ENCODE results near the gene SSB.

The SSB gene

GRCh38 chr2:169795181-169795580 lies 3.5 kb upstream of the SSB start:
- Histone ChIP-seq H3K4me3 (replicated peaks; ENCODE audit: insufficient read depth, low read length) (no peak overlapping the region), H3K27ac (replicated peaks) (no peak overlapping the region), H3K27me3 (ENCODE audit: insufficient read depth, poor library complexity, severe bottlenecking) (no peaks in the 10 kb centered on the region)
- no peak for DNase-seq (ENCODE audit: low read depth in 1 of 2, low spot score in 1 of 2)
- no peak for TF ChIP-seq POLR2AphosphoS5 (IDR thresholded peaks at IDR 0.05; ENCODE audit: low read depth)
- TF ChIP-seq SPI1 (IDR thresholded peaks at IDR 0.05; ENCODE audit: borderline replicate concordance, low read depth): no peak

GRCh38 chr2:169796441-169796840 lies 2.2 kb upstream of the SSB start:
- DNase-seq (ENCODE audit: low read depth in 1 of 2, low spot score in 1 of 2): no peak
- no peak overlapping the region for H3K4me3 ChIP-seq (replicated peaks; ENCODE audit: insufficient read depth, low read length)
- no peak overlapping the region for H3K27ac ChIP-seq (replicated peaks)
- TF ChIP-seq CTCF (IDR thresholded peaks at IDR 0.05; ENCODE audit: insufficient read depth, low read length) (no peak), GABPA (IDR thresholded peaks at IDR 0.05; ENCODE audit: low read depth) (no peak), SPI1 (IDR thresholded peaks at IDR 0.05; ENCODE audit: borderline replicate concordance, low read depth) (no peak), POLR2AphosphoS5 (IDR thresholded peaks at IDR 0.05; ENCODE audit: low read depth) (no peak), REST (IDR thresholded peaks at IDR 0.05; ENCODE audit: insufficient replicate concordance, low read depth) (no peak)
- H3K27me3 ChIP-seq (ENCODE audit: insufficient read depth, poor library complexity, severe bottlenecking): no peaks in the 10 kb centered on the region

DNA sequence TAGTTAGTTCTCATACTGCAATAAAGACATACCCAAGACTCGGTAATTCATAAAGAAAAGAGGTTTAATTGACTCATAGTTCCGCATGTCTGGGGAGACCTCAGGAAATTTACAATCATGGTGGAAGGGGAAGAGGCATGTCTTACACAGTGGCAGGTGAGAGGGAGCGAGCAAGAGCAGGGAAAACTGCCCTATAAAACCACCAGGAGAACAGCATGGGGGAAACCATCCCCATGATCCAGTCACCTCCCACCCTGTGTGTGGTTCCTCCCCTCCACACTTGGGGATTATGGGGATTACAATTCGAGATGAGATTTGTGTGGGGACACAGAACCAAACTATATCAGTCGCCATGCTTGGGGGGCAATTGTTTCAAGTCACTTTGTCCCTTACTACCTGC lies 1.1 kb upstream of the SSB start:
- no peak overlapping the region for H3K27ac ChIP-seq (replicated peaks)
- no peak for TF ChIP-seq REST (IDR thresholded peaks at IDR 0.05; ENCODE audit: insufficient replicate concordance, low read depth)
- no peak for TF ChIP-seq CTCF (IDR thresholded peaks at IDR 0.05; ENCODE audit: insufficient read depth, low read length)
- no peak overlapping the region for H3K4me3 ChIP-seq (replicated peaks; ENCODE audit: insufficient read depth, low read length)
- DNase-seq (ENCODE audit: low read depth in 1 of 2, low spot score in 1 of 2): no peak
- H3K27me3 ChIP-seq (ENCODE audit: insufficient read depth, poor library complexity, severe bottlenecking): no peaks in the 10 kb centered on the region

DNA sequence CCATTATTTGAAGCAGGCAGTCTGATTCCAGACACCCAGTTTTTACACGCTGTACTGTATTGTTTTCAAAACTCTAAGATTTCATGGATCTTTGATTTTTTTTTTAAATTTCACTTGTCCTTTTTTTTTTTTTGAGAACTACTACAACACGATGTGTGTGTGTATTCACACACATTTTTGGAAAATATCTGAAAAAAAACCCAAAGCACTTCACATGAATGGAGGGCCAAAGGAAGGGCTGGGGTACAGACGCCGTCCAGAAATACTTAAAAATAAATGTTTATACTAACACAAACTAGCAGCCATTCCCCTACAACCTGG lies 314 bp upstream of the SSB start:
- Histone ChIP-seq H3K27me3 (ENCODE audit: insufficient read depth, poor library complexity, severe bottlenecking) (no peaks in the 10 kb centered on the region), H3K4me3 (replicated peaks; ENCODE audit: insufficient read depth, low read length) (peak overlapping the region; percentile 74), H3K27ac (replicated peaks) (peak overlapping the region; percentile 59)
- TF ChIP-seq POLR2AphosphoS5 (IDR thresholded peaks at IDR 0.05; ENCODE audit: low read depth) (no peak), CTCF (IDR thresholded peaks at IDR 0.05; ENCODE audit: insufficient read depth, low read length) (no peak), GABPA (IDR thresholded peaks at IDR 0.05; ENCODE audit: low read depth) (no peak), REST (IDR thresholded peaks at IDR 0.05; ENCODE audit: insufficient replicate concordance, low read depth) (no peak), SPI1 (IDR thresholded peaks at IDR 0.05; ENCODE audit: borderline replicate concordance, low read depth) (no peak)
- no peak for DNase-seq (ENCODE audit: low read depth in 1 of 2, low spot score in 1 of 2)

Data from HL-60 (cell line).